ENCODE measurements around the gene SEC14L2.
A peak's percentile ranks its signal among the peaks of the same experiment; 100 is the strongest.
"Not testable (repeated sequence)": the region's sequence is repeated elsewhere in the genome, so short reads cannot be mapped to it uniquely, and the experiment has no call there.

SEC14L2 gene

DNA sequence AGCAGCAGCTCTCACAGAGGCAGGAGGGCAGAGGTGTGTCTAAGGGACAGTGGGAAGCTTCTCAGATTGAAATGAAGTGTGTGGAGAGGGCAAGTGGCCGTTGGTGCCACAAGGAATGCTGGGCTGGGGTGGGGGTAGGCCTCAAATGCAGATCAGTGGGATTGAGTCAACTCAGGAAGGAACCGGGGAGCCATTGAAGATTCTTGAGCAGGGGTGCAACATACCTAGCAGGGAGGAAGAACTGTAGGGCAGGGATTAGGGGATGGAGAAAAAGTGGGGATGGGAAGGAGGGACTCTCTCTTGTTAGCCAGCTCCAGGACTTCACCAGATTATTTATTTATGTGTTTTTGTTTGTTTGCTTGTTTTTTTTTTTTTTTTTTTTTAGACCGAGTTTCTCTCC lies 2.9 kb upstream of the SEC14L2 start:
- no peak for DNase-seq (ENCODE audit: low spot score)
- TF ChIP-seq, protein P1, sequence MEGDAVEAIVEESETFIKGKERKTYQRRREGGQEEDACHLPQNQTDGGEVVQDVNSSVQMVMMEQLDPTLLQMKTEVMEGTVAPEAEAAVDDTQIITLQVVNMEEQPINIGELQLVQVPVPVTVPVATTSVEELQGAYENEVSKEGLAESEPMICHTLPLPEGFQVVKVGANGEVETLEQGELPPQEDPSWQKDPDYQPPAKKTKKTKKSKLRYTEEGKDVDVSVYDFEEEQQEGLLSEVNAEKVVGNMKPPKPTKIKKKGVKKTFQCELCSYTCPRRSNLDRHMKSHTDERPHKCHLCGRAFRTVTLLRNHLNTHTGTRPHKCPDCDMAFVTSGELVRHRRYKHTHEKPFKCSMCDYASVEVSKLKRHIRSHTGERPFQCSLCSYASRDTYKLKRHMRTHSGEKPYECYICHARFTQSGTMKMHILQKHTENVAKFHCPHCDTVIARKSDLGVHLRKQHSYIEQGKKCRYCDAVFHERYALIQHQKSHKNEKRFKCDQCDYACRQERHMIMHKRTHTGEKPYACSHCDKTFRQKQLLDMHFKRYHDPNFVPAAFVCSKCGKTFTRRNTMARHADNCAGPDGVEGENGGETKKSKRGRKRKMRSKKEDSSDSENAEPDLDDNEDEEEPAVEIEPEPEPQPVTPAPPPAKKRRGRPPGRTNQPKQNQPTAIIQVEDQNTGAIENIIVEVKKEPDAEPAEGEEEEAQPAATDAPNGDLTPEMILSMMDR (IDR thresholded peaks at IDR 0.05; ENCODE audit: borderline replicate concordance, control extremely low read depth, extremely low read depth, insufficient read depth, missing control alignments) = no peak

DNA sequence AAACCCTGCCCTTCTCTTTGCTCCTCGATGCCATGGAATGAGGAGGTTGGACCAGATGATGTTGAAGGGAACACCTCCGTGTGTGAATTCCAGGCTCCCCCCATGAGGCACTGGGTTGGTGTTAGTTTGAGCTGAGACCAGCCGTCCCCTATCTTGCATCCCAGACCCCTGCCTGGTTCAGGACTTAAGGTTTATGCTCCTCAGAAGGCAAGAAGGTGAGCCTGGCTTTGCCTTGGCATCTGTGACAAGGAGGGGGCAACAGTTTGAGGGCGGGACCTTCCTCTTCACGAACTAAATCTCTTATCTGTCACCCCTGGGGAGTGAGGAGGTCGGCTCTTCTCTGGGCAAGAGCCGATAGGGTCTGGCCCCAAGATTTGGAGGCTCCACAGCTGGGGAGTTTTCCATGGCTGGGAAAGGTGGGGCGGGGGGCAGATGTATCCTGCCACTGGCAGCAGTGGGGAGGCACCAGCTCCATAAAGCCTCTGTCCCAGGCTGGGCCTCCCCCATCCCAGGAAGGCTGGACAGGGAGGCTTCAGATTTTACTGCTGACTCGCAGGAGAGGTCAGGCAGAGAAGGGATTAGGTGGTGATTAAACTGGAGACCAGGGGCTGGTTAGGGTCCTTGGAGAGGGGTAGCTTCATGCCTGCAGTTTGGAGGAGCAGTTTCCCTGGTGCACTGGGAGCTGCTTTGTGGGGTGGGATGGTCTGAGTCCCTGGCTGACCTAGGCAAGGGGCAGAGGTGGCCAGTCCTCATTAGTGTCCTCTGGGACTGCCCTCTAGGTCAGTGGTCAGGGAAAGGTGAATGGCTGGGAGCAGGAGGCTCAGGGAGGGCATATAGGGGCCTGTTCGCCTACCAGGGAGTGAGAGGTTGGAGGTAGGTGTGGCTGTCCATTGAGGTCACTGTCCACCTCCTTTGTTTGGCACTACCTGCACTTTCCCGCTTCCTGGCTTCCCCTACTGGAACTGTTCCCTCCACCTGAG lies 1.1 kb downstream of the SEC14L2 start:
- DNase-seq (ENCODE audit: low spot score) = peak; percentile 27
- in situ Hi-C loops (cut with MboI; ENCODE audit: low sequenced_read_pairs, unreplicated experiment) = loop anchor here (10.0 kb wide), 1 partner anchor 87 kb away; no protein-coding TSS in a partner anchor
- TF ChIP-seq, protein P1 (IDR thresholded peaks at IDR 0.05; ENCODE audit: borderline replicate concordance, control extremely low read depth, extremely low read depth, insufficient read depth, missing control alignments) = no peak

More for the DNA sequence above, 2.9 kb upstream of the SEC14L2 start:
- in situ Hi-C loops (cut with MboI; ENCODE audit: low sequenced_read_pairs, unreplicated experiment) = loop anchor here (5.0 to 10.0 kb wide), 2 partner anchors 91 to 107 kb away; partner anchors contain the start of gene CASTOR1

DNA sequence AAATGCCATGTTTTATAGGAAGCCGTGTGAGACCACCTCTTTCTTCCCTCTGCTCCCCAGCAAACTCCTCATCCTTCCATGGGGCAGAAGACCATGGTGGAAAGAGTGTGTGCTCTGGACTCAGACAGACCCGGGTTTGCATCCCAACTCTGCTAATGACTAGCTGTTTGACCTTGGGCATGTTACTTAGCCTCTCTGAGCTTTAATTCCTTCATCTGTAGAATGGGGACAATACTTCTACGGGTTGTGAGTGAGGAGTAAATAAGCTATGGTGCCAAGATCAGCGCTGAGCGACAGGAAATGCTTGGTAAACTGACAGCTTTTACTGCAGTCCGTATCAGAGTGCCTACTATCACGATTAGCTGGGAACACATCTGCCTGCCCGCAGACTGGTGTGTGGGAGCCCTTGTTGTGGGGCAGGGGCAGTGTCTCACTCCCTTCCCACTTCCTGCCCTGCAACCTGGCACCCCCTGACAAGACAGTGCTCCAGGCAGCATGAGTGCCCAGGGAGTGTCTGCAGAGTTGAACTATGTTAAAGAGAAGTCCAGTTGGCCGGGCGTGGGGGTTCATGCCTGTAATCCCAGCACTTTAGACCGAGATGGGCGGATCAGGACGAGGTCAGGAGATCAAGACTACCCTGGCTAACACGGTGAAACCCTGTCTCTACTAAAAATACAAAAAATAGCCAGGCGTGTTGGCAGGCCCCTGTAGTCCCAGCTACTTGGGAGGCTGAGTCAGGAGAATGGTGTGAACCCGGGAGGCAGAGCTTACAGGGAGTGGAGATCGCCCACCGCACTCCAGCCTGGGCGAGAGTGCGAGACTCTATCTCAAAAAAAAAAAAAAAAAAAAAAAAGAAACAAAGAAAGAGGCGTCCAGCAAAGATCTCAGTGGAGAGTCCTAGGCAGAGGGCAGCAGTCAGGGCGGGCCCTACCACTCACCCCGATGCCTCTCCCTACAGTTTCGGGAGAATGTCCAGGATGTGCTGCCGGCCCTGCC lies 2.2 kb downstream of the SEC14L2 start:
- TF ChIP-seq, protein P1 (IDR thresholded peaks at IDR 0.05; ENCODE audit: borderline replicate concordance, control extremely low read depth, extremely low read depth, insufficient read depth, missing control alignments) = no peak
- in situ Hi-C loops (cut with MboI; ENCODE audit: low sequenced_read_pairs, unreplicated experiment) = loop anchor here (10.0 kb wide), 1 partner anchor 86 kb away; no protein-coding TSS in a partner anchor
- peak; percentile 22 for DNase-seq (ENCODE audit: low spot score)

DNA sequence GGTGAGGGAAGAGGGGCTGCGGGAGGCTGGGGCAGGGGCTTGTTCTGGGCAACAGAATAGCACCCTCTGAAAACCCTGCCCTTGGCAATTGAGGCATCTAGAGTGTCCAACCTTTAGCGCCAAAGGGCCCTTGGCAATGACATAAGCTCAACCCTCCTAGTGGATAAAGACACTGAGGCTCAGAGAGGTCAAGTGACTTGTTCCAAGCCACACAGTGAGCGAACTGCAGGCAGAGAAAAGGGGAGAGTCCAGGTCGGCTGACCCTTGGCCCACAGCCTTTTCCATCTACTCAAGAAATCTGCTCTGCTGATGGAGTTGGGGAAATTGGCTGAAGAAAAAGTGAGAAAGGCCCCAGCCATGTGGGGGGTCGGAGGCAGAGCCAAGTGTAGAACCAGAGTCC lies 2.9 kb downstream of the SEC14L2 start:
- in situ Hi-C loops (cut with MboI; ENCODE audit: low sequenced_read_pairs, unreplicated experiment) = loop anchor here (10.0 kb wide), 1 partner anchor 85 kb away; no protein-coding TSS in a partner anchor
- TF ChIP-seq, protein P1 (IDR thresholded peaks at IDR 0.05; ENCODE audit: borderline replicate concordance, control extremely low read depth, extremely low read depth, insufficient read depth, missing control alignments) = no peak

DNA sequence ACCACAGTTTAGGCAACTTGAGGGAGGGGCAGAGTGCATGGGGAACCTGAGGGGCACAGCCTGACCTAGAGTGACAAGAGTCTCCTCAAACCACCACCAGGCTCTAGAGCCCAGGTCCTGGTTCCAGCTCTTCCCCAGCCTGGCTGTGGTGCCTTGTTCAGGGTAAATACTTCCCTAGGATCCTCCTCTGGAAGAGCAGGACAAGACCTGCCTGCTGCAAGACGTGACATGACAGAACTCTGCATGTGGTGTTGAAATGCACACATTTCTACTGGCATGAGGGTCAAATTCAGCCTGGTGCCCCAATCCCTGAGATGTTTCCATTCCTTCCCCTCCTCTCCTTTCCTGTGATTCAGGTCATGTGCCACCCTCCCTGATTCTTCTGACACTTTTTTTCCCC lies 3.3 kb downstream of the SEC14L2 start:
- TF ChIP-seq, protein P1 (IDR thresholded peaks at IDR 0.05; ENCODE audit: borderline replicate concordance, control extremely low read depth, extremely low read depth, insufficient read depth, missing control alignments) = no peak
- peak; percentile 15 for DNase-seq (ENCODE audit: low spot score)
- in situ Hi-C loops (cut with MboI; ENCODE audit: low sequenced_read_pairs, unreplicated experiment) = no loop called here

More for the DNA sequence above, 2.9 kb downstream of the SEC14L2 start:
- no peak for DNase-seq (ENCODE audit: low spot score)

DNA sequence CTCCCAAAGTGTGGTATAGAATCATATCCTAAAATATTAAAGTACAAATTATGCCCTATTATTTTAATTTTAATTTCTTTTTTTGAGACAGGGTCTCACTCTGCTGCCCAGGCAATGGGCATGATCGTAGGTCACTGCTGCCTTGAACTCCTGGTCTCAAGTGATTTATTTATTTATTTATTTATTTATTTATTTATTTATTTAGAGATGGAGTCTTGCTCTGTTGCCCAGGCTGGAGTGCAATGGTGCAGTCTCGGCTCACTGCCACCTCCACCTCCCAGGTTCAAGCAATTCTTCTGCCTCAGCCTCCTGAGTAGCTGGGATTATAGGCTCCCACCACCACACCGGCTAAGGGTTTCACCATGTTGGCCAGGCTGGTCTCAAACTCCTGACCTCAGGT lies 4.2 kb downstream of the SEC14L2 start:
- DNase-seq (ENCODE audit: low spot score); in situ Hi-C loops (cut with MboI; ENCODE audit: low sequenced_read_pairs, unreplicated experiment): not testable (repeated sequence)

Measured in GM13976 (cell line).